GM12878 (cell line): ENCODE data around the gene SLX4IP. TPM values are rescaled to one million over a fixed set of nuclear protein-coding genes. Genes with fewer than 3 reads are reported as not detected.

ENCODE experiments used
- ATAC-seq: fragments of 200-7000 bp; cut with Tn5 transposase; 3 replicates; pipeline ENCODE4 v1.9.1; 2020; ENCODE audit warnings: mild to moderate bottlenecking, moderate library complexity
- BruUV-seq: library from RNA; stranded (reverse); fragments of 400-500 nt; replicated peaks from 2 replicates; lab custom pipeline; 2021; lab: Mats Ljungman, UMichigan
- CTCF ChIA-PET: fragments of 300-600 bp; sonication (Branson Sonifier 250); formaldehyde crosslinking; extraction: SDS; loops from one replicate; lab custom pipeline; 2021; ENCODE audit warnings: inconsistent platforms; lab: Yijun Ruan, JAX
- POLR2A ChIA-PET: fragments of 350-600 bp; formaldehyde crosslinking; extraction: SDS; loops from one replicate; lab custom pipeline; 2021; ENCODE audit warnings: inconsistent platforms; lab: Charles Lee
- RAD21 ChIA-PET: fragments of 300-600 bp; sonication (Branson Sonifier 250); formaldehyde crosslinking; loops from one replicate; lab custom pipeline; 2023; ENCODE audit warnings: antibody characterized with exemption; ENCODE audit not compliant: unreplicated experiment; lab: Charles Lee
- SMC1A ChIA-PET: fragments of 300-600 bp; sonication (Branson Sonifier 250); formaldehyde crosslinking; loops from one replicate; lab custom pipeline; 2023; ENCODE audit not compliant: unreplicated experiment, uncharacterized antibody; lab: Charles Lee
- DNase-seq: peaks from one replicate; pipeline ENCODE4 v3.0.0-alpha.2; 2011; ENCODE audit warnings: low read depth, low spot score
- FAIRE-seq: peaks from 3 replicates; lab custom pipeline; 2011; peaks lifted over from hg19 to GRCh38; lab: Jason Lieb, UNC
- H2AFZ ChIP-seq: 2 replicates; pipeline ENCODE4 v1.6.0; 2011; ENCODE audit warnings: low read depth, low read length, control low read depth; ENCODE audit not compliant: control insufficient read depth
- H3K27ac ChIP-seq: 2 replicates; pipeline ENCODE4 v1.5.1; 2011; ENCODE audit warnings: control low read depth; ENCODE audit not compliant: control insufficient read depth, insufficient read depth
- H3K27me3 ChIP-seq, 2 experiments: replicated peaks in 1 of 2; 2 replicates each; pipeline versions ENCODE4 v1.6.0 to v1.6.1; 2011; ENCODE audit warnings: low read length in 1 of 2; ENCODE audit not compliant: control insufficient read depth in 2 of 2, insufficient read depth in 2 of 2
- H3K36me3 ChIP-seq, 2 experiments: 2 replicates each; pipeline ENCODE4 v1.5.1; 2011; ENCODE audit warnings: low read length in 1 of 2; ENCODE audit not compliant: control insufficient read depth in 2 of 2, insufficient read depth in 2 of 2
- H3K4me1 ChIP-seq: 2 replicates; pipeline ENCODE4 v1.6.1; 2011; ENCODE audit warnings: mild to moderate bottlenecking, low read length, moderate library complexity, mixed read lengths; ENCODE audit not compliant: control insufficient read depth, insufficient read depth
- H3K4me2 ChIP-seq: 2 replicates; pipeline ENCODE4 v1.6.0; 2011; ENCODE audit warnings: control low read depth; ENCODE audit not compliant: control insufficient read depth, insufficient read depth
- H3K4me3 ChIP-seq: fragments of 200-600 bp; sonication (generic); 2 replicates; pipeline ENCODE4 v1.5.1; 2016
- H3K79me2 ChIP-seq: 2 replicates; pipeline ENCODE4 v1.6.0; 2011; ENCODE audit warnings: low read length; ENCODE audit not compliant: control insufficient read depth, insufficient read depth
- H3K9ac ChIP-seq: 2 replicates; pipeline ENCODE4 v1.8.0; 2011; ENCODE audit warnings: low read length, control low read depth, mixed read lengths; ENCODE audit not compliant: control insufficient read depth, insufficient read depth
- H3K9me3 ChIP-seq: replicated peaks from 3 replicates; pipeline ENCODE4 v1.5.1; 2011; ENCODE audit warnings: mild to moderate bottlenecking, low read length; ENCODE audit not compliant: control insufficient read depth, insufficient read depth
- H4K20me1 ChIP-seq: 2 replicates; pipeline ENCODE4 v1.6.0; 2011; ENCODE audit not compliant: control insufficient read depth, insufficient read depth
- CHD4 ChIP-seq: fragments of 200-600 bp; sonication (generic); IDR thresholded peaks from 2 replicates; pipeline ENCODE4 v1.6.1; 2016; ENCODE audit warnings: mild to moderate bottlenecking
- FOXK2 ChIP-seq: fragments of 450-650 bp; IDR thresholded peaks from 2 replicates; pipeline ENCODE4 v1.6.1; 2017; ENCODE audit warnings: mild to moderate bottlenecking, moderate library complexity
- YBX1 ChIP-seq: fragments of 450-650 bp; IDR thresholded peaks from 2 replicates; pipeline ENCODE4 v1.6.1; 2016; ENCODE audit warnings: antibody characterized with exemption
- whole genome bisulfite sequencing: methylation state at CpG from one replicate; pipeline ENCODE4 v1.1.6; 2016; ENCODE audit warnings: low lambda C conversion rate; ENCODE audit not compliant: insufficient replicate concordance, insufficient coverage; ENCODE audit errors: missing lambda C conversion rate; 5-methylcytosine and 5-hydroxymethylcytosine counted together
- in situ Hi-C: fragments of 300-500 bp; cut with MboI; formaldehyde crosslinking; loops from 9 replicates; pipeline ENCODE4 v1.14.3; 2018; ENCODE audit warnings: mixed read lengths
- intact Hi-C: fragments of 100-400 bp; cut with micrococcal nuclease; formaldehyde crosslinking; loops from one replicate; pipeline ENCODE4 v1.14.2; 2022; ENCODE audit not compliant: unreplicated experiment
- polyA plus RNA-seq, 11 experiments: library from polyadenylated mRNA; depleted of rRNA in 4 of 11; unstranded in 6 of 11; stranded (reverse) in 5 of 11; fragments of >200 nt; fragmentation: Nextera tagmentation in 4 of 11; fragmentation: Illumina TruSeq in 1 of 11; extraction: Ambion mirVana in 4 of 11; extraction: Trizol in 1 of 11; gene quantifications; 1 replicate in 1 of 11; 2 replicates in 10 of 11; pipeline versions ENCODE4 v1.2.1 to v1.2.3, GENCODE V29; 2011 to 2016; ENCODE audit warnings: inconsistent platforms in 2 of 11, missing spikeins in 2 of 11, low read depth in 1 of 11
- total RNA-seq, 4 experiments: library from RNA; depleted of rRNA in 3 of 4; stranded (reverse); fragments of >200 nt in 3 of 4; fragmentation: Illumina TruSeq in 1 of 4; extraction: Trizol in 1 of 4; gene quantifications; 2 replicates each; pipeline versions ENCODE4 v1.2.1 to v1.2.3, GENCODE V29; 2013 to 2021
- TF ChIP-seq, protein P1 (sequence below): IDR thresholded peaks from 2 replicates; pipeline ENCODE4 v1.6.1; 2011; ENCODE audit warnings: low read depth, low read length, improper control_type of control experiment, borderline replicate concordance
- TF ChIP-seq, protein P2 (sequence below): fragments of 450-650 bp; formaldehyde crosslinking; IDR thresholded peaks from 2 replicates; pipeline ENCODE4 v1.4.0; 2022; ENCODE audit warnings: mild to moderate bottlenecking, moderate library complexity

The SLX4IP gene
- total and polyA plus RNA-seq, 10 of the 15 experiments (the other 5 are each of a cell fraction or from before 2014, with no cell fraction given) = 2.2 to 11.0 (median 6.3) TPM

DNA sequence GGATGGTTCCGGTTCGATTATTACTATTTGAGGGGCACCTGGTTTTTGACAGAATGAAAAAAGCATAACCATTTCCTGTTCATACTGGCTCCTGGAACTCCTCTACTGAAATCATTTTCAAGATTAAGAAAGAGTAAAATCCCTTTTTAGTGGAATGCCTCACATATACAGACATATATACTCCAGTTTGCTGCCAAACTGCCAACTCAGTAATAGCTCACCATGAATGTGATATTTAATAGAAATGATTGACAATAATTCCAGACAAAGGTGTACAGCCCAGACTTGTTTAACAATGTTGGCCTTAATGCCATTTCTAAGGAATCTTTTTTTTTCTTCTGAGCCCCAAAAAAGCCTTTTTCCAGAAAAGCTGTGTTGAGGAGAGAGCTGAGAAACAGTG lies 145.6 kb downstream of the SLX4IP start:
- BruUV-seq = no TSS peak
- in situ Hi-C loops (no loop called here), intact Hi-C loops (no loop called here)
- H3K79me2 ChIP-seq = no peaks in the 10 kb centered on the region
- no peaks in the 10 kb centered on the region for H4K20me1 ChIP-seq
- H3K4me3 ChIP-seq = no peak overlapping the region
- ChIA-PET SMC1A (interaction anchor here (1.4 kb wide), 1 partner anchor 964 kb away, joined by 3 read pairs; no protein-coding TSS in a partner anchor), RAD21 (no interaction called here), POLR2A (no interaction called here), CTCF (interaction anchor here (0.9 to 1.1 kb wide), 2 partner anchors 47 to 65 kb away, joined by 3 read pairs; no protein-coding TSS in a partner anchor)
- no peak overlapping the region for H2AFZ ChIP-seq
- H3K27ac ChIP-seq = no peak overlapping the region
- FAIRE-seq (no peak), ATAC-seq (no peak), DNase-seq (no peak)
- TF ChIP-seq CHD4 (no peak), FOXK2 (no peak), YBX1 (no peak)
- TF ChIP-seq, protein P1, sequence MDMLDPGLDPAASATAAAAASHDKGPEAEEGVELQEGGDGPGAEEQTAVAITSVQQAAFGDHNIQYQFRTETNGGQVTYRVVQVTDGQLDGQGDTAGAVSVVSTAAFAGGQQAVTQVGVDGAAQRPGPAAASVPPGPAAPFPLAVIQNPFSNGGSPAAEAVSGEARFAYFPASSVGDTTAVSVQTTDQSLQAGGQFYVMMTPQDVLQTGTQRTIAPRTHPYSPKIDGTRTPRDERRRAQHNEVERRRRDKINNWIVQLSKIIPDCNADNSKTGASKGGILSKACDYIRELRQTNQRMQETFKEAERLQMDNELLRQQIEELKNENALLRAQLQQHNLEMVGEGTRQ = no peak
- TF ChIP-seq, protein P2, sequence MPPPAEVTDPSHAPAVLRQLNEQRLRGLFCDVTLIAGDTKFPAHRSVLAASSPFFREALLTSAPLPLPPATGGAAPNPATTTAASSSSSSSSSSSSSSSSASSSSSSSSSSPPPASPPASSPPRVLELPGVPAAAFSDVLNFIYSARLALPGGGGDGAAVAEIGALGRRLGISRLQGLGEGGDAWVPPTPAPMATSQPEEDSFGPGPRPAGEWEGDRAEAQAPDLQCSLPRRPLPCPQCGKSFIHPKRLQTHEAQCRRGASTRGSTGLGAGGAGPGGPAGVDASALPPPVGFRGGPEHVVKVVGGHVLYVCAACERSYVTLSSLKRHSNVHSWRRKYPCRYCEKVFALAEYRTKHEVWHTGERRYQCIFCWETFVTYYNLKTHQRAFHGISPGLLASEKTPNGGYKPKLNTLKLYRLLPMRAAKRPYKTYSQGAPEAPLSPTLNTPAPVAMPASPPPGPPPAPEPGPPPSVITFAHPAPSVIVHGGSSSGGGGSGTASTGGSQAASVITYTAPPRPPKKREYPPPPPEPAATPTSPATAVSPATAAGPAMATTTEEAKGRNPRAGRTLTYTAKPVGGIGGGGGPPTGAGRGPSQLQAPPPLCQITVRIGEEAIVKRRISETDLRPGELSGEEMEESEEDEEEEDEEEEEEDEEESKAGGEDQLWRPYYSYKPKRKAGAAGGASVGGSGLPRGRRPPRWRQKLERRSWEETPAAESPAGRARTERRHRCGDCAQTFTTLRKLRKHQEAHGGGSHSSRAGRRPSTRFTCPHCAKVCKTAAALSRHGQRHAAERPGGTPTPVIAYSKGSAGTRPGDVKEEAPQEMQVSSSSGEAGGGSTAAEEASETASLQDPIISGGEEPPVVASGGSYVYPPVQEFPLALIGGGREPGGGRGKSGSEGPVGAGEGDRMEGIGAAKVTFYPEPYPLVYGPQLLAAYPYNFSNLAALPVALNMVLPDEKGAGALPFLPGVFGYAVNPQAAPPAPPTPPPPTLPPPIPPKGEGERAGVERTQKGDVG = no peak
- no peaks in the 10 kb centered on the region; a peak in 1 of 4 replicates for H3K36me3 ChIP-seq
- no peak overlapping the region for H3K9ac ChIP-seq
- H3K4me2 ChIP-seq = no peak overlapping the region
- H3K27me3 ChIP-seq = no peaks in the 10 kb centered on the region
- no peaks in the 10 kb centered on the region for H3K9me3 ChIP-seq
- 100% methylated on average over 2 of the region's 2 CpGs for WGBS
- H3K4me1 ChIP-seq = peaks cover 5% of the 10 kb centered on the region
